ENCODE measurements around the gene DPP3.
"Not testable (repeated sequence)": the region's sequence is repeated elsewhere in the genome, so short reads cannot be mapped to it uniquely, and the experiment has no call there.

The DPP3 gene
- long read RNA-seq, transcript DPP3-209 (18 exons, 2,974 nt) = minor isoform, 128 of 389 reads
- long read RNA-seq, transcript DPP3-211 (18 exons, 3,078 nt) = major isoform, 188 of 389 reads
- long read RNA-seq, partial matches to known transcripts = 28 of 389 reads
- long read RNA-seq, other reads (novel, unspliced or antisense) = 45 of 389 reads

- peak; percentile 95 to 98 for DNase-seq (ENCODE audit: low read depth in 1 of 2, low spot score in 1 of 2)
- Histone ChIP-seq H3K27ac (replicated peaks) (peak within 1 kb of the TSS; percentile 87), H3K4me3 (replicated peaks; ENCODE audit: insufficient read depth, low read length) (peak within 1 kb of the TSS; percentile 78), H3K27me3 (ENCODE audit: insufficient read depth, poor library complexity, severe bottlenecking) (no peaks in the 10 kb centered on the region)
- TF ChIP-seq SPI1 (IDR thresholded peaks at IDR 0.05; ENCODE audit: borderline replicate concordance, low read depth) (peak; percentile 36; the same call in 1 of the 2 replicates), REST (IDR thresholded peaks at IDR 0.05; ENCODE audit: insufficient replicate concordance, low read depth) (peak; percentile 30), POLR2AphosphoS5 (IDR thresholded peaks at IDR 0.05; ENCODE audit: low read depth) (peak; percentile 84), GABPA (IDR thresholded peaks at IDR 0.05; ENCODE audit: low read depth) (peak; percentile 66), CTCF (IDR thresholded peaks at IDR 0.05; ENCODE audit: insufficient read depth, low read length) (no peak)
Observed at GRCh38 chr11:66480117-66480938, at the start of gene DPP3. Gene DPP3, plus strand, starts transcription at chr11:66480434. Its CDS starts 1,767 bp downstream, at chr11:66482201.

GRCh38 chr11:66431287-66431686 lies 48.9 kb upstream of the DPP3 start:
- H3K4me3 ChIP-seq (replicated peaks; ENCODE audit: insufficient read depth, low read length); DNase-seq (ENCODE audit: low read depth in 1 of 2, low spot score in 1 of 2); H3K27ac ChIP-seq (replicated peaks); H3K27me3 ChIP-seq (ENCODE audit: insufficient read depth, poor library complexity, severe bottlenecking): not testable (repeated sequence)

- H3K4me3 ChIP-seq (replicated peaks; ENCODE audit: insufficient read depth, low read length); DNase-seq (ENCODE audit: low read depth in 1 of 2, low spot score in 1 of 2); H3K27ac ChIP-seq (replicated peaks); H3K27me3 ChIP-seq (ENCODE audit: insufficient read depth, poor library complexity, severe bottlenecking): not testable (repeated sequence)
Observed at GRCh38 chr11:66431871-66432329, 48.3 kb upstream of the DPP3 start.

- no peaks in the 10 kb centered on the region for H3K27me3 ChIP-seq (ENCODE audit: insufficient read depth, poor library complexity, severe bottlenecking)
- H3K4me3 ChIP-seq (replicated peaks; ENCODE audit: insufficient read depth, low read length) = no peak overlapping the region
- TF ChIP-seq SPI1 (IDR thresholded peaks at IDR 0.05; ENCODE audit: borderline replicate concordance, low read depth) = peak; percentile 98
- TF ChIP-seq CTCF (IDR thresholded peaks at IDR 0.05; ENCODE audit: insufficient read depth, low read length) = no peak
- TF ChIP-seq POLR2AphosphoS5 (IDR thresholded peaks at IDR 0.05; ENCODE audit: low read depth) = peak; percentile 54
- H3K27ac ChIP-seq (replicated peaks) = peak overlapping the region; percentile 13; the same call in 1 of the 2 replicates
- peak in 1 of 2 experiments; percentile 82 for DNase-seq (ENCODE audit: low read depth in 1 of 2, low spot score in 1 of 2)
Observed at GRCh38 chr11:66432597-66432996, 47.6 kb upstream of the DPP3 start.

- Histone ChIP-seq H3K27ac (replicated peaks) (peak overlapping the region; percentile 95), H3K27me3 (ENCODE audit: insufficient read depth, poor library complexity, severe bottlenecking) (no peaks in the 10 kb centered on the region), H3K4me3 (replicated peaks; ENCODE audit: insufficient read depth, low read length) (peak overlapping the region; percentile 57)
- TF ChIP-seq POLR2AphosphoS5 (IDR thresholded peaks at IDR 0.05; ENCODE audit: low read depth) = 0 out of 2 replicates have a peak, but pooled peaks have one; percentile 1
- no peak for TF ChIP-seq GABPA (IDR thresholded peaks at IDR 0.05; ENCODE audit: low read depth)
- no peak for TF ChIP-seq CTCF (IDR thresholded peaks at IDR 0.05; ENCODE audit: insufficient read depth, low read length)
- no peak for TF ChIP-seq REST (IDR thresholded peaks at IDR 0.05; ENCODE audit: insufficient replicate concordance, low read depth)
- DNase-seq (ENCODE audit: low read depth in 1 of 2, low spot score in 1 of 2) = peak in 1 of 2 experiments; percentile 6
Observed at GRCh38 chr11:66437979-66438503, 42.2 kb upstream of the DPP3 start.

All from HL-60 (cell line).